A549 (cell line): ENCODE measurements around the gene SLC25A19. TPM values are rescaled to one million over a fixed set of nuclear protein-coding genes. Genes with fewer than 3 reads are reported as not detected.

Experiments
- ATAC-seq, 2 experiments: fragments of 200-7000 bp in 1 of 2; fragments of >200 bp in 1 of 2; cut with Nextera tagmentation in 1 of 2; cut with Tn5 transposase in 1 of 2; 3 replicates each; pipeline versions ENCODE4 v1.8.0 to v1.9.1; 2018 to 2020; ENCODE audit warnings: mild to moderate bottlenecking in 1 of 2, moderate library complexity in 1 of 2
- CTCF ChIA-PET: fragments of 300-600 bp; sonication (Branson Sonifier 250); formaldehyde crosslinking; extraction: SDS; loops from one replicate; lab custom pipeline; 2021; ENCODE audit warnings: antibody characterized with exemption, inconsistent platforms; lab: Yijun Ruan, JAX
- POLR2A ChIA-PET: fragments of 350-600 bp; formaldehyde crosslinking; extraction: SDS; loops from one replicate; lab custom pipeline; 2021; ENCODE audit warnings: antibody characterized with exemption, inconsistent platforms; lab: Yijun Ruan, JAX
- DNase-seq, 2 experiments: peaks; one replicate each; pipeline versions ENCODE4 v3.0.0 to v3.0.0-alpha.2; 2011 to 2016; ENCODE audit warnings: low read depth in 1 of 2, low spot score in 1 of 2
- FAIRE-seq: peaks from 2 replicates; lab custom pipeline; 2011; peaks lifted over from hg19 to GRCh38; lab: Jason Lieb, UNC
- H3K27ac ChIP-seq, 2 experiments: fragments of >200 bp; sonication (Bioruptor Twin); formaldehyde crosslinking; 3 replicates each; pipeline ENCODE4 v1.5.1; 2016 to 2017
- H3K4me1 ChIP-seq: fragments of >200 bp; sonication (Bioruptor Twin); formaldehyde crosslinking; 3 replicates; pipeline ENCODE4 v1.6.1; 2016
- H3K4me2 ChIP-seq: fragments of >200 bp; sonication (Bioruptor Twin); formaldehyde crosslinking; 3 replicates; pipeline ENCODE4 v1.6.1; 2016
- H3K4me3 ChIP-seq: fragments of >200 bp; sonication (Bioruptor Twin); formaldehyde crosslinking; 3 replicates; pipeline ENCODE4 v1.5.1; 2016
- H3K9me3 ChIP-seq: fragments of >200 bp; sonication (Bioruptor Twin); formaldehyde crosslinking; 3 replicates; pipeline ENCODE4 v1.6.1; 2016
- BHLHE40 ChIP-seq: IDR thresholded peaks from 2 replicates; pipeline ENCODE4 v1.6.1; 2012; ENCODE audit warnings: low read depth, low read length, inconsistent platforms
- CBX2 ChIP-seq: fragments of 200-600 bp; sonication (generic); IDR thresholded peaks from 2 replicates; pipeline ENCODE4 v1.6.1; 2016; ENCODE audit warnings: low read depth, mild to moderate bottlenecking, borderline replicate concordance
- CEBPB ChIP-seq, 2 experiments: fragments of >200 bp in 1 of 2; sonication (Bioruptor Twin) in 1 of 2; formaldehyde crosslinking in 1 of 2; IDR thresholded peaks; 2 replicates each; pipeline ENCODE4 v1.6.1; 2012 to 2016
- CHD2 ChIP-seq: fragments of 150-350 bp; IDR thresholded peaks from 2 replicates; pipeline ENCODE4 v1.6.1; 2014; ENCODE audit warnings: low read length; ENCODE audit not compliant: partially characterized antibody
- CHD4 ChIP-seq: fragments of 200-600 bp; sonication (generic); IDR thresholded peaks from 2 replicates; pipeline ENCODE4 v1.6.1; 2016; ENCODE audit warnings: antibody characterized with exemption, mild to moderate bottlenecking, borderline replicate concordance
- EHMT2 ChIP-seq: fragments of 200-600 bp; sonication (generic); IDR thresholded peaks from 2 replicates; pipeline ENCODE4 v1.6.1; 2016; ENCODE audit warnings: antibody characterized with exemption, low read depth, mild to moderate bottlenecking, moderate library complexity
- FOXS1 ChIP-seq: fragments of 250-450 bp; sonication (Bioruptor Pico); IDR thresholded peaks from 2 replicates; pipeline ENCODE4 v1.5.0; 2020; ENCODE audit warnings: mild to moderate bottlenecking, moderate library complexity
- HOXB13 ChIP-seq: fragments of 250-450 bp; sonication (Bioruptor Pico); IDR thresholded peaks from 2 replicates; pipeline ENCODE4 v1.5.0; 2020; ENCODE audit warnings: low read depth, mild to moderate bottlenecking, moderate library complexity
- HOXB5 ChIP-seq: fragments of 250-450 bp; sonication (Bioruptor Pico); IDR thresholded peaks from 2 replicates; pipeline ENCODE4 v1.5.0; 2020; ENCODE audit warnings: mild to moderate bottlenecking, moderate library complexity
- KDM5A ChIP-seq: fragments of 200-600 bp; sonication (generic); IDR thresholded peaks from 2 replicates; pipeline ENCODE4 v1.6.1; 2016; ENCODE audit warnings: antibody characterized with exemption, mild to moderate bottlenecking
- MAZ ChIP-seq: fragments of 150-350 bp; IDR thresholded peaks from 2 replicates; pipeline ENCODE4 v1.6.1; 2014; ENCODE audit warnings: antibody characterized with exemption, low read depth, low read length, borderline replicate concordance
- MYC ChIP-seq: IDR thresholded peaks from 2 replicates; pipeline ENCODE4 v1.6.1; 2012; ENCODE audit warnings: mild to moderate bottlenecking, inconsistent platforms, low read length, improper control_type of control experiment, borderline replicate concordance
- NPAS2 ChIP-seq: fragments of 250-450 bp; sonication (Bioruptor Pico); IDR thresholded peaks from 2 replicates; pipeline ENCODE4 v1.8.0; 2022; ENCODE audit warnings: mild to moderate bottlenecking, moderate library complexity, borderline replicate concordance
- NR3C1 ChIP-seq: fragments of >200 bp; sonication (Bioruptor Twin); formaldehyde crosslinking; IDR thresholded peaks from 3 replicates; pipeline ENCODE4 v1.6.1; 2017
- PHF8 ChIP-seq: fragments of 200-600 bp; sonication (generic); IDR thresholded peaks from 2 replicates; pipeline ENCODE4 v1.6.1; 2016; ENCODE audit warnings: low read depth, mild to moderate bottlenecking, antibody characterized with exemption, moderate library complexity, borderline replicate concordance
- POLR2AphosphoS2 ChIP-seq: conservative IDR thresholded peaks from 2 replicates; pipeline ENCODE4 v1.6.1; 2012; ENCODE audit warnings: low read length, improper control_type of control experiment, inconsistent platforms
- RARB ChIP-seq: fragments of 250-450 bp; sonication (Bioruptor Pico); IDR thresholded peaks from 2 replicates; pipeline ENCODE4 v1.8.0; 2021; ENCODE audit warnings: mild to moderate bottlenecking, moderate library complexity
- RFX5 ChIP-seq: fragments of 450-650 bp; IDR thresholded peaks from 2 replicates; pipeline ENCODE4 v1.7.1; 2014; ENCODE audit warnings: antibody characterized with exemption, mild to moderate bottlenecking, moderate library complexity
- SMC3 ChIP-seq: fragments of >200 bp; sonication (Bioruptor Twin); formaldehyde crosslinking; IDR thresholded peaks from 3 replicates; pipeline ENCODE4 v1.6.1; 2018; ENCODE audit warnings: inconsistent platforms
- SREBF2 ChIP-seq: fragments of 450-650 bp; IDR thresholded peaks from 2 replicates; pipeline ENCODE4 v1.6.1; 2014; ENCODE audit warnings: mild to moderate bottlenecking, moderate library complexity
- TP53 ChIP-seq: fragments of 250-450 bp; sonication (Bioruptor Pico); IDR thresholded peaks from 2 replicates; pipeline ENCODE4 v1.5.0; 2021; ENCODE audit warnings: mild to moderate bottlenecking, moderate library complexity
- ZC3H11A ChIP-seq: fragments of 450-650 bp; IDR thresholded peaks from 2 replicates; pipeline ENCODE4 v1.6.1; 2014; ENCODE audit warnings: antibody characterized with exemption, mild to moderate bottlenecking
- ZFP36 ChIP-seq: fragments of 450-650 bp; IDR thresholded peaks from 2 replicates; pipeline ENCODE4 v1.6.1; 2014; ENCODE audit warnings: borderline replicate concordance; ENCODE audit not compliant: partially characterized antibody
- ZNF302 ChIP-seq: fragments of 250-450 bp; sonication (Bioruptor Pico); IDR thresholded peaks from 2 replicates; pipeline ENCODE4 v1.9.0; 2021; ENCODE audit warnings: inconsistent platforms, mild to moderate bottlenecking, moderate library complexity
- ZSCAN20 ChIP-seq: fragments of 250-450 bp; sonication (Bioruptor Pico); IDR thresholded peaks from 2 replicates; pipeline ENCODE4 v1.8.0; 2022; ENCODE audit warnings: mild to moderate bottlenecking, moderate library complexity
- WGBS: methylation state at CpG from one replicate; pipeline ENCODE4 v1.1.6; 2017; ENCODE audit errors: missing lambda C conversion rate; 5-methylcytosine and 5-hydroxymethylcytosine counted together
- polyA plus RNA-seq, 4 experiments: library from polyadenylated mRNA; depleted of rRNA in 3 of 4; stranded (reverse); fragments of >200 nt; fragmentation: RNase III in 1 of 4; extraction: RNeasy Plus Mini Kit Qiagen cat#74134 plus additional on column Dnase treatment in 1 of 4; gene quantifications; 2 replicates in 3 of 4; 3 replicates in 1 of 4; pipeline ENCODE4 v1.2.3, GENCODE V29; 2011 to 2017
- TF ChIP-seq, protein P1 (sequence below): fragments of 150-350 bp; IDR thresholded peaks from 2 replicates; pipeline ENCODE4 v1.6.1; 2014; ENCODE audit warnings: low read depth, mild to moderate bottlenecking, low read length
- TF ChIP-seq, protein P2 (sequence below): IDR thresholded peaks from 2 replicates; pipeline ENCODE4 v1.6.1; 2012; ENCODE audit warnings: low read depth, borderline replicate concordance
- TF ChIP-seq, protein P3 (sequence below): fragments of >200 bp; sonication (Bioruptor Twin); formaldehyde crosslinking; IDR thresholded peaks from 3 replicates; pipeline ENCODE4 v1.5.1; 2016

SLC25A19 gene
- polyA plus RNA-seq, 2 of the 4 experiments (the other 2 are of a cell fraction): 14.9 to 15.3 TPM

DNA sequence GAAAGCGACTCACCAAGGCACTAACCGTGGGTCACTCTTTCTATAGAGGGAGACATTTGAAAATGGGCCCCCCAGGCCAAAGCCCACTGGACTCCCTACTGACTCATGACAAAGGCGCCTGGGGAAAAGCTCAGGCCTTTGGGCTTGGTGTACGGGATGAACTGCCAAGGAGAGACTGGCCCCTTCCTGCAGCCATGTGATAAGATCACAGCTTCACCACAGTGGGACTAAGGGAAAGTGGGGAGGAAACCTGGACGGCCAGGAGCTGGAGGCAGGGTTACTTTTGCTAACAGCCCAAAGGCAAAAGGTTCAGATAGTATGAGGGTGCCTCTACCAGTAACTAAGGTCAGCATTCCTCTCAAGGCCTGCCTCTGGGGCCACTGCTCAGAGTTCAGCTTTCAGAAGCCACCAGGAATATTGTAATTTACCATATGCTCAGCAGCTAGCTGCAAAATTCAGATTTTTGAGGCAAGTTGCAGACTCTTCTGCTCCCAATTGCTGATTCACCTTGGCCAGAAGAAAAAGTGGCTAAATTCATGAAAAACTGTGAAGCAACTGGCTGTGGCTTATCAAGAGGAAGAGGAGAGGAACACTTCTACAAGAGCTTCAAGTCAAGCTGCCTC is 37.1 kb upstream of the SLC25A19 start:
- Histone ChIP-seq H3K27ac (0 out of 6 replicates have a peak overlapping the region, but pooled peaks of 1 of the 2 experiments have one; percentile 7), H3K4me2 (no peak overlapping the region), H3K4me3 (no peak overlapping the region), H3K9me3 (no peaks in the 10 kb centered on the region), H3K4me1 (no peaks in the 10 kb centered on the region)
- TF ChIP-seq FOXS1: no peak
- TF ChIP-seq ZC3H11A: no peak
- TF ChIP-seq ZNF302 (CRISPR knock-in tag): no peak
- TF ChIP-seq POLR2AphosphoS2: no peak
- no peak for TF ChIP-seq RFX5
- TF ChIP-seq CHD4: no peak
- no peak for TF ChIP-seq NPAS2 (CRISPR knock-in tag)
- TF ChIP-seq MAZ: no peak
- no peak for TF ChIP-seq NR3C1
- no peak for TF ChIP-seq BHLHE40
- no peak for TF ChIP-seq EHMT2
- no peak for TF ChIP-seq HOXB13
- no peak for TF ChIP-seq MYC
- TF ChIP-seq, protein P1, sequence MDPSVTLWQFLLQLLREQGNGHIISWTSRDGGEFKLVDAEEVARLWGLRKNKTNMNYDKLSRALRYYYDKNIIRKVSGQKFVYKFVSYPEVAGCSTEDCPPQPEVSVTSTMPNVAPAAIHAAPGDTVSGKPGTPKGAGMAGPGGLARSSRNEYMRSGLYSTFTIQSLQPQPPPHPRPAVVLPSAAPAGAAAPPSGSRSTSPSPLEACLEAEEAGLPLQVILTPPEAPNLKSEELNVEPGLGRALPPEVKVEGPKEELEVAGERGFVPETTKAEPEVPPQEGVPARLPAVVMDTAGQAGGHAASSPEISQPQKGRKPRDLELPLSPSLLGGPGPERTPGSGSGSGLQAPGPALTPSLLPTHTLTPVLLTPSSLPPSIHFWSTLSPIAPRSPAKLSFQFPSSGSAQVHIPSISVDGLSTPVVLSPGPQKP: no peak
- TF ChIP-seq TP53: no peak
- no peak for TF ChIP-seq CHD2
- TF ChIP-seq, protein P2, sequence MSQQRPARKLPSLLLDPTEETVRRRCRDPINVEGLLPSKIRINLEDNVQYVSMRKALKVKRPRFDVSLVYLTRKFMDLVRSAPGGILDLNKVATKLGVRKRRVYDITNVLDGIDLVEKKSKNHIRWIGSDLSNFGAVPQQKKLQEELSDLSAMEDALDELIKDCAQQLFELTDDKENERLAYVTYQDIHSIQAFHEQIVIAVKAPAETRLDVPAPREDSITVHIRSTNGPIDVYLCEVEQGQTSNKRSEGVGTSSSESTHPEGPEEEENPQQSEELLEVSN: no peak
- TF ChIP-seq KDM5A: no peak
- 87% methylated on average over 5 of the region's 5 CpGs for WGBS
- ChIA-PET POLR2A (no interaction called here), CTCF (interaction anchor here (0.6 to 17.1 kb wide), 11 partner anchors 9 to 423 kb away, joined by 3 to 272 read pairs (median 4); partner anchors contain the start of genes GRB2 and TSEN54)
- FAIRE-seq (no peak), ATAC-seq (no peak), DNase-seq (no peak)

DNA sequence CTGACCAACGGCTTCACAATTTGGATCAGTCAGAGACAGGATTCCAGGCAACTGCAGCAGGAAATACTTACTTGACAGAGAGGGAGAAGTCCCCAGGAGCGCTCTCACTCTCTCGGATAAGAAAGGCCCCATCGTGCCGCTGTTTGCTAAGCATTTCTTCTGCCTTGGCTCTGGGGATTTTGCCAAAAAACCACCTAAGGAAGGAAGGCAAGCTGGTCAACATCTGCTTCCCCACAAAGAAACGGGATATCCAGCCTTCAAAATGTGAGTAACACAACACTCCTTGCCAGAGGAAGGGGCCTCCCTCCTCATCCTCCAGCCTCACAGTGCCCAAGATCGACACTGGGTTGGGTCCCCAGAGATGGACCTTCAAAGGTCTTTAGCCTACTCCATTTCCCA is 36.6 kb upstream of the SLC25A19 start:
- H3K9me3 ChIP-seq: no peaks in the 10 kb centered on the region
- ChIA-PET POLR2A (no interaction called here), CTCF (interaction anchor here (0.7 to 17.1 kb wide), 8 partner anchors 10 to 424 kb away, joined by 3 to 272 read pairs (median 6); partner anchors contain the start of genes GRB2, SLC25A19 and TSEN54)
- no peak for TF ChIP-seq PHF8
- TF ChIP-seq CEBPB (IDR thresholded peaks at IDR 0.05): no peak
- TF ChIP-seq SREBF2: no peak
- TF ChIP-seq HOXB5: no peak
- no peak for TF ChIP-seq SMC3
- TF ChIP-seq MAZ: no peak
- TF ChIP-seq KDM5A: no peak
- no peak for TF ChIP-seq ZC3H11A
- no peak for TF ChIP-seq HOXB13
- no peak for TF ChIP-seq POLR2AphosphoS2
- TF ChIP-seq, protein P3, sequence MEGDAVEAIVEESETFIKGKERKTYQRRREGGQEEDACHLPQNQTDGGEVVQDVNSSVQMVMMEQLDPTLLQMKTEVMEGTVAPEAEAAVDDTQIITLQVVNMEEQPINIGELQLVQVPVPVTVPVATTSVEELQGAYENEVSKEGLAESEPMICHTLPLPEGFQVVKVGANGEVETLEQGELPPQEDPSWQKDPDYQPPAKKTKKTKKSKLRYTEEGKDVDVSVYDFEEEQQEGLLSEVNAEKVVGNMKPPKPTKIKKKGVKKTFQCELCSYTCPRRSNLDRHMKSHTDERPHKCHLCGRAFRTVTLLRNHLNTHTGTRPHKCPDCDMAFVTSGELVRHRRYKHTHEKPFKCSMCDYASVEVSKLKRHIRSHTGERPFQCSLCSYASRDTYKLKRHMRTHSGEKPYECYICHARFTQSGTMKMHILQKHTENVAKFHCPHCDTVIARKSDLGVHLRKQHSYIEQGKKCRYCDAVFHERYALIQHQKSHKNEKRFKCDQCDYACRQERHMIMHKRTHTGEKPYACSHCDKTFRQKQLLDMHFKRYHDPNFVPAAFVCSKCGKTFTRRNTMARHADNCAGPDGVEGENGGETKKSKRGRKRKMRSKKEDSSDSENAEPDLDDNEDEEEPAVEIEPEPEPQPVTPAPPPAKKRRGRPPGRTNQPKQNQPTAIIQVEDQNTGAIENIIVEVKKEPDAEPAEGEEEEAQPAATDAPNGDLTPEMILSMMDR: no peak
- TF ChIP-seq ZSCAN20 (CRISPR knock-in tag): no peak
- TF ChIP-seq ZFP36: no peak
- TF ChIP-seq RARB: no peak
- no peak for TF ChIP-seq CHD2
- TF ChIP-seq CBX2: no peak
- TF ChIP-seq ZNF302 (CRISPR knock-in tag): no peak
- no peak overlapping the region for H3K27ac ChIP-seq
- no peak overlapping the region for H3K4me2 ChIP-seq
- DNase-seq (no peak), ATAC-seq (no peak), FAIRE-seq (no peak)
- 84% methylated on average over 7 of the region's 7 CpGs for WGBS
- H3K4me1 ChIP-seq: no peaks in the 10 kb centered on the region
- no peak overlapping the region for H3K4me3 ChIP-seq
